ENCODE data around the gene ASNS. TPM values are rescaled to one million over a fixed set of nuclear protein-coding genes. Genes with fewer than 3 reads are reported as not detected.

Gene ASNS
- total and polyA plus RNA-seq, 2 of the 8 experiments (the other 6 are each of a cell fraction or from before 2014, with no cell fraction given) = 32.2 to 150 TPM

Small RNAs within 50 kb of the gene (small RNA-seq; reads per million reads assigned to genes)
- not detected for gene AC005326.1 (ENCODE audit: insufficient read depth)
- gene AC079781.2 (ENCODE audit: insufficient read depth) = not detected
- not detected for gene SNRPCP9 (ENCODE audit: insufficient read depth)

Other genes with a start within 250 kb of the ASNS start
- gene TAC1, start 140.3 kb downstream of the ASNS start, total RNA-seq (2021; fragmentation: NEBNext Ultra II Directional; extraction: Animal tissue kit (Norgen Biotek cat#: 25700)) = 4.0 and 4.3 TPM in 2 replicates
- 1.7 and 2.2 TPM in 2 replicates for gene TAC1, start 140.3 kb downstream of the ASNS start, polyA plus RNA-seq (2011; rRNA removed)
- gene OCM2, start 117.8 kb upstream of the ASNS start, total RNA-seq (2021; fragmentation: NEBNext Ultra II Directional; extraction: Animal tissue kit (Norgen Biotek cat#: 25700)) = not detected in 2 replicates
- not detected in 2 replicates for gene OCM2, start 117.8 kb upstream of the ASNS start, polyA plus RNA-seq (2011; rRNA removed)
- gene LMTK2, start 234.5 kb upstream of the ASNS start, total RNA-seq (2021; fragmentation: NEBNext Ultra II Directional; extraction: Animal tissue kit (Norgen Biotek cat#: 25700)) = 26.8 and 30.7 TPM in 2 replicates
- 9.7 and 11.3 TPM in 2 replicates for gene LMTK2, start 234.5 kb upstream of the ASNS start, polyA plus RNA-seq (2011; rRNA removed)